Middle frontal gyrus (tissue), 1 donor: ENCODE measurements around the gene GATAD2B.
A peak's percentile ranks its signal among the peaks of the same experiment; 100 is the strongest.

Source experiments
- DNase-seq: peaks from one replicate; pipeline ENCODE4 v3.0.0-alpha.2; 2015; ENCODE audit warnings: low spot score; ENCODE audit errors: extremely low spot score

Gene GATAD2B

DNA sequence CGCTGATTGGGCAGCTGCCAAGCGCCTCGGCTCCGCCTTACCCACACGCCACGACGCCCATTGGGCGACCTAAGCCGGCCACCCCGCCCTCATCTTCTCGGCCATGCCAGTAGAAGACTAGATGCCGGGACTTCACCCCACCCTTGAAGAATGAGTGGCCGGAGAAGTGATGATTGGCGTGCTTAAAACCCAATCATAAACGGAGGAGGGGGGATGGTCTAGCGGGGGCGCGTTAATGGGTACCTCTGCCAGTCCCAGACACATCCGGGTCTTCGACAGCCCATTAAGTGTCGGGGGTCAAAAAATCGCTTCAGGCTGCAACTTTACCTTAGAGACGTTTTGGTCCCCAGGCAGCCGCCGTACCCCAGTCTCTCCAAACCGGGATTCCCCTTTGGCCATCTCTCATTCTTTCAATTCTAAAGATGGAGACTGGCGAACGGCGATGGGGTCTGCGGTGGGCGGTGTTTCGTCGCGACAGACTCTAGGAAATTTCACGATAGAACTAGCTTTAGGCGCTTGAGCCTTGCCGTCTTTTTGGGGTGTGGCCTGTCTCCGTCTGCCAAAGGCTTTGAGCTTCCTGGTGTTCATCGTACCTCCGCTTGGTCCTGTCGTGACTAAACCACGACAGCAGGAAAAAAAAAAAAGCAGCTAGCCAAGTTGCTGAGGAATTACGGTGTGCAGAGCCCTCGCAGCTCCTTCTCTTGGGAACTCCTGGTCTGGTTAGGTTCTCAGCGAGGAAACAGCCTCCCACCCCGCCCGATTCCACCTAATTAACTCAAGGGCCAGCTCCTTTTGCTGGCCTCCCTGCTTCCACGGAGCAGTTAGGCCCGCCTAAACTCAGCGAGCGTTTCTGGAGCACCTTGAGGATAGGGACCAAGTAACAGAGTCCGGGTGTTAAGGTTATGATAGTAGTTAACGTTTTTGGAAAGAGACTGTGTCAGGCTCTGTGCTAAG, at the start of gene GATAD2B:
TSS of gene GATAD2B (minus strand) at position 1 of the 954 bp plus-strand sequence. CDS start 94,625 bp downstream, outside the sequence.
- DNase-seq: peak; percentile 98

DNA sequence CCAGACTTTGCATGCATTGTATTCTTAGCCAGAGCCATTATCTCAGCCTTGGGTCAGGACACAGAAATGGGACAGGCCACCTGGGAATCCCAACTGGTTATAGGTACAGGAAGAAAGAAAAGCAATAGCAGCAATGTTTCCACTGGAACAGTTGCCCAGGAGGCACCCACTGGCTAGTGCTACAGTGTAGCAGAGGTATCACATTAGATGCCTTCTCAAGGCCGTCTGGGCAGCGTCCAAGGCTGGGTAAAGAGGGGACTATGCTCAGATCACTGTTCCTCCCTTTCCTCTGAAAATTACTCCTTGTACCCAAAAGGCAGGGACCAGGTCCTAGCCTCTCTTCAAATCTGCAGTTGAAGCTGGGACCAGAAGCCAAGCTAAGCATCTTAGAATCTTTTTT, 47.6 kb upstream of the GATAD2B start:
- DNase-seq: no peak

DNA sequence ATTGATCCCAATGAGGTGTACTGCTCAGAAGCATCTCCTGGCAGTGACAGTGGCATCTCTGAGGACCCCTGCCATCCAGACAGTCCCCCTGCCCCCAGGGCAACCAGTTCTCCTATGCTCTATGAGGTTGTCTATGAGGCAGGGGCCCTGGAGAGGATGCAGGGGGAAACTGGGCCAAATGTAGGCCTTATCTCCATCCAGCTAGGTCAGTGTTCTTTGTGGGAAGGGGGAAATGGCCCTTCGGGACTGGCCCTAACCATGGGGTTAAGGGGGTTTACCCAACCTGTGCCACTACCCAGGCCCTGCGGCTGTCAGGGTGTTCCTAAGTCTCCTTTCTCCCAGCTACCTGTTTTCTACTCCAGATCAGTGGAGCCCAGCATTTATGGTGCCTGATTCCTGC, 46.2 kb upstream of the GATAD2B start:
- no peak for DNase-seq

DNA sequence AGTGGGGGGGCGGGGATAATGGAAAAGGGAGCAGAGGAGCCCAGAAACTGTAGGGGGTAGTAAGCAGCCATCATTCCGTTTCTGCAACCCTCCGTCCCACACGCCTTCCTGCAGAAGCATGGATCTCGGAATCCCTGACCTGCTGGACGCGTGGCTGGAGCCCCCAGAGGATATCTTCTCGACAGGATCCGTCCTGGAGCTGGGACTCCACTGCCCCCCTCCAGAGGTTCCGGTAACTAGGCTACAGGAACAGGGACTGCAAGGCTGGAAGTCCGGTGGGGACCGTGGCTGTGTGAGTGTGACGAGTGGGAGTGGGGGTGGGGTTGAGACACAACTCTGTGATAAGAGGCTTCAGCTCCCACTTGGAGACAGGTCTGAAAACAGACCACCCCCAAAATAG, 45.6 kb upstream of the GATAD2B start:
- no peak for DNase-seq

DNA sequence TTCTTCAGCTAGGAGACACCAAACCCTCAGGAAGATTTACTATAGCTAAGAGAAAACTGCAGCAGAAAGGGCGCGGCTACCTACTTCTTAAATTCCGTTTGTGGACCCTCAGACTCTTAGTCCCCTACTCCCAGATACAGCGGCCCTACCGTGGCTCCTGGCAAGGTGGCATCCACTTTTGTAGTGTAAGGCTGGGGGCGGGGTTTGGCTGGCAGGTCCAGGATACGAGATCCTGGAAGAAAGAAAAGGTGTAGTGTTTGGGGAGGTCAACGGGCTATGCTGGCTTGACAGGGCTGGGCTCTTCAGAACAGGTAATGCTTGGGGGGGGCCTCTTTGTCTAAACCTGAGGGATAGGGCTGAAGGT, 45.2 kb upstream of the GATAD2B start:
- no peak for DNase-seq

DNA sequence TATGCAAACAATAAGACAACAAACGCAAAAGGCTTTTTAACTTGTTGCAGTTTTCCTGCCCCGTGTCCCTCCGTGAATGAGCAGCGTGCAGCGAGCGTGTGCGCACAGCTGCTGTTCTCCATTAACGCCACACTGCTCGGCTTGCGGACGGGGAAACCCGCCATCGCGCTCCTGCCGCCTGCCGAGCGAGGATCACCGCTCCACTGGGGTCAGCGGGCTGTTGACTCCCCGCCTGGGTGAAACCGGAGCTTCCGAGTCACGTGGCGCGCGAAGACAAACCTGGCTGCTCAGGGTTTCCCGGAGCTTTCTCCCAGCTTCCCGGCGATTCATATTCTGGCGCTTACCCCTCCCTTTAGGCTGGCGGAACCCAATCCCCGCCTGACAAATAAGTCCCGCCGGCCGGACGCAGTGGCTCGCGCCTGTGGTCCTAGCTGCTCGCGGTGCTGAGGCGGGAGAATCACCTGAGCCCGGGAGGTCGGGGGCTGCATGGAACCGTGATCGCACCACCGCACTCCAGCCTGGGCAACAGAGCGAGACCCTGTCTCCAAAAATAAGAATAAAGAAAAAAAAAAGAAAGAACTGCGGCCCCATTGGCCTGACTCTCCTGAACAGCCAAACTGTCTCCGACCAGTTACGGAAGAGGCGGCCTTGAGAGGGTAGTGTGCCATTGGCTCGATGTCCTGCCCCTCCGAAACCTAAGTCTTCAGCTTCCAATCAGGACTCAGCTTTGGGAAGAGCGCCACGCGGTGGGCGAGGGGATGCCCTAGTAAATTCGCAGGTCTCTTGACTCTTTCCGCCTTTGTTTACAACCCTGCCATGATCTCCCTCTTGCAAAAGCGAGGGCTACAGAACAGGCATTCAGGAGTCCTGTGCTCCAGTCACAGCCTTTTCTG, 44.6 kb upstream of the GATAD2B start, which contains the start of gene CREB3L4:
TSS of gene CREB3L4 (plus strand) at position 796 of the 893 bp plus-strand sequence. CDS start 624 bp downstream, outside the sequence.
- peak; percentile 97 for DNase-seq

DNA sequence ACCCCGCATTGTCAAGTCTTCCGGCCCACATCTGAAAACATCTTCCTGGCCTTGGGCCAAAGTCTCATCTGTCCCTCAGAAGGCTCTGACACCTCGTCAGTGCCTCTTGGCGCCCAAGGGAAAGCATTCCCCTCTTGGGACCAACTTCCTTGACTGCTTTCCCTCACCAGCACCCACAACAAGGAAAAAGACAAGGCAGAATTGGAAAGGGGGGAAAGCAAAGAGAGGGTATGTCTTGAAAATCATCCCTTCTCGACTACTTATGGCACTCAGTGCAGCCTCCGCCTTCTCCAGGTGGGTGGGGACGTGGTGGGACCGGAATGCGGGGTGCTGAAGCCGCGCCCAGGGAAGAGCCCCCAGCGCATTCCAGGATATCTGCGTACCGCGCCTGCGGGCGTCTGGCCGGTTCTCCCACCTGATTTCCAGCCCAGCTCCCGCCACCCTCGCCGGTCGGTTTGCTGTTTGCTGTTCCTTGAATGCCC, 41.1 kb upstream of the GATAD2B start:
- DNase-seq: no peak

DNA sequence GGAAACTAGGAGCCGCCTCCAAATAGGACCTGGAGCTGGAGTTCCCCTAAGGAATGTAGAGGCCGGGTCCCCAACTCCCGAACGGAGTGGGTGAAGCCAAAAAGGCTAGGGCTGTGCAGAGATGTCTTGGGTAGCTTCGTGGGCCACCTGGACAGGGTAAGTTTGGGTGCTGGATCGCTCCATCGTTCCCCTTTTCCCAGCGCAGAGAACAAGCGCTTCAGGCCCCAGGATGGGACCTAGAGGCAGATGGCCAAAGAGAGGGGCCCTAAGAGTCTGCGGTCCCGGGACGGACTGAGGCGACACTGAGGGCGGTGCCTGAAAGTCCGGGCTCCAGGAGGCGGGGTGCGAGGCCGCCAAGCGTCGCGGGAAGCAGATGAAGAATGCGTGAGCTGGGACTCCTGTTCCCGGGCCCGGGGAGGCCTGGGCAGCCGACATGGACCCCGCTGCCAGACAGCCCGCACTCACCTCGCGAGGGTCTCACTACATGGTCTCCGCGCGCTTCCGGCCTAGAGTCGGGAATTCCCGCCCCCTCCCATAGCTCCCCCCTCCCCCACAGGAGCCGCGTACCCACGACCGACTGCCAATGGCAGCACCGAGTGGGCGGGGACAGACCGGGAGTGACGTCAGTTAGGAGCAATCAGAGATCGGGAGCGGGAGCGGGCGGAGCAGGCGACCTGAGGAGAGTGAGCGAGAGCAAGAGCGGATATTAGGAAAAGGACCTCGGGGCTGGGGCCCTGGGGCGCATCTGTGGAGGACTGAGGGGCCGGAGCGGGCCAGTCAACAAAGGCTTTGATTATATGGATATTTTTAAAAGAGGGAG, 40.5 kb upstream of the GATAD2B start, which contains the start of gene SLC39A1:
TSS of gene SLC39A1 (minus strand) at position 508 of the 820 bp plus-strand sequence. CDS start 822 bp downstream, outside the sequence.
- peak; percentile 96 for DNase-seq

DNA sequence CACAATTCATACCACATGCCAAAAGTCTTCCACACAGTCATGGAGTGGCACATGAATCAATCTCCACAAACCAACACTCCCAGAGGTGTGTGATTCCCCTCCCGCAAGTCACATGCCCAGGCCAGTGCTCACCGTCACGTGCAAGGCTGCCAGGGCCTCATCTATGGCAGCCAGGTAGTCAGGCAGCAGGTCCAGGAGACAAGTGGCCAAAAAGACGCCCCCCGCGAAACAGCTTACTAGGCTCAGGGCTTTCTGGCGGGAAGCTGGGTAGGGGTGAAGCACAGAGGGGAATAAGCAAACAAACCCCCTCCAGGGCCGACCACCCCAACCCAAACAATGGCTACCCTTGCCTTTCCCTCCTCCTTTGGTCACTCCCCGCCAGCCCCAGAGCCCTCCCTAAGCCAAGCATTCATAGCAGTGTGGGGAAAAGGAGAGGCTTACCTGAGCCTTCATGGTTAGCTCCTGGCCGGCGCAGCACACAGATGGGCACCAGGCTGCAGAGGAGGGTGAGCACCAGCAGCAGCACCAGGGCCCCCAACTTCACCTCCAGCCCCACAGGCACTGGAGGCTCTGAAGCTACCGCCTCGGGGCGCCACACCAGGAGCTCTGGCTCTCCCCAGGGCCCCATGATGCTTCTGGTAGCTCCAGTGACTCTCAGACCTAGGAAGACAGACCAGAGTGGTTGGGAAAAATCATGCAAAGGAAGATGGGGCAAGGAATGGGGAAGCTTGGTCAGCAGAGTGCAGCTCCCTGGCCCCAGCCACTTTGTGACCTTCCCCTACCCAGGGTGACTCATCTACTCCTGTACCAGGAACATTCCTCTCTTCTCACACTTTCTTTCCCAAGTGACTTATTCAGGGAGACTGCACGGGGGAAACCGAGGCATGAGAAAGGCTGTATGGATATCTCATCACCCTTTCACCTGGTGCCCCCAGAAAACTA, 39.6 kb upstream of the GATAD2B start:
- no peak for DNase-seq

DNA sequence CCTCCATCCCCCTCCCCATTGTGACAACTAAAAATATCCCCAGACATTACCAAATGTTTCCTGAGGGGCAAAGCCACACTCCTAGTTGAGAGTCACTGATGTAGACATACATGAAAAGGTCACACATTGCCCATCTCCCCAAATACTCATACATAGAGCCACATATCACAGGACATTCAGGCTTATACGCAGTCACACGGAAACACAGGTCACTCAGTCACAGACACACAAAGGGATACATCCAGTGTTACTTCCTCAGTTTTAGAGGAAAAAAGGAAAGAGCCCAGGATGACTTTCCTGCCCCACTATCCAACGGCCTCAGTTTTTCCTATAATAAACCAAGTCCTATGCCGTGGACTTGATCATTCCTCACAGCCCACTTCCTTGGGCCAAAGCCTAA, 38.6 kb upstream of the GATAD2B start:
- no peak for DNase-seq

DNA sequence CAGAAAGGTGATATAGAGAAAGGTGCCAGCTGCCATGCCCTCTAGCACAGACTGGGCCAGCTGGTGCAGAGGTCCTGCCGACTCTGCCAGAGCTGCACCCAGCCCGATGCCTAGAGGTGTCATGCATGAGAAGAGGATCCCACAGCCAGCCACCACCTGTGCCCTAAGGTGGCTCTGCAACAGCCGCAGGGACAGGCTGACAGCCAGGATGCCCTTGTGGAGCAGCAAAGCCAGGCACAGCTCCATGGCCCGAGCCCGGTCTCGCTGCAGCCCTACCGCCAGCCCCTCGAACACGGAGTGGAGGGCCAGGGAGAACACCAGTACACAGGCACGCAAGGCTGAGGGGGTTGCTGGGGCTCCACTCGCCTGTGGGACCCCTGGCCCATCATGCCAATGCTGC, 37.4 kb upstream of the GATAD2B start:
- DNase-seq: no peak

DNA sequence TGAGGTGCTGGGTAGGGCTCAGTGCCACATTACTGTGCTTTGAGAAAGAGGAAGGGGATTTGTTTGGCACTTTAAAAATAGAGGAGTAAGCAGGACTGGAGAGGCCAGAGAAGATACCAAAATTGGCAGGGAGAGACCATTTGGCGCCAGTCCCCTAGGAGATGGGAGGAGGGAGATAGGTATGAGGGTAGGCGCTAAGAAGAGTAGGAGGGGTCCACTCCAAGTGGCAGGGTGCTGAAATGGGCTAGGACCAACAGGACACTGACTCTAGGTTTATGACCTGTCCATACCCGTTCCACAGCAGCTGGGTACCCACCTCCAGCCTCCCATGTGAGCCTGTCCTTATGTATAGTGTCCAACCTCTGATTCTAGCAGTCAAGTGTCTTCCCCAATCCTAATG, 36.7 kb upstream of the GATAD2B start:
- DNase-seq: no peak

DNA sequence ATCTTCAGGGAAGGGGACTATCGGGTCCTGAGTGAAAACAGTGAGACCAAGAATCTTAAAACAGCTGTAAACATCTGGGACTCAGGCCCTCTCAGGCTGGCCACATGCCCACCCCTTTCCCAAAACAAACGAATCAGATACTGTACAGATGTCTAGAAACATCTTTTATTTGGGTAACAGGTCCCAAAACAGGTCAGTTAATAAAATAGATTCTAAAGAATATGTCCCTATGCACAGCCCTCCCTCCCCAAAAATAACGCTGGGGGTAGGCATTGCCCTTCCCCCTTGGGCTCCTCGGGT, 36.1 kb upstream of the GATAD2B start:
- DNase-seq: no peak

DNA sequence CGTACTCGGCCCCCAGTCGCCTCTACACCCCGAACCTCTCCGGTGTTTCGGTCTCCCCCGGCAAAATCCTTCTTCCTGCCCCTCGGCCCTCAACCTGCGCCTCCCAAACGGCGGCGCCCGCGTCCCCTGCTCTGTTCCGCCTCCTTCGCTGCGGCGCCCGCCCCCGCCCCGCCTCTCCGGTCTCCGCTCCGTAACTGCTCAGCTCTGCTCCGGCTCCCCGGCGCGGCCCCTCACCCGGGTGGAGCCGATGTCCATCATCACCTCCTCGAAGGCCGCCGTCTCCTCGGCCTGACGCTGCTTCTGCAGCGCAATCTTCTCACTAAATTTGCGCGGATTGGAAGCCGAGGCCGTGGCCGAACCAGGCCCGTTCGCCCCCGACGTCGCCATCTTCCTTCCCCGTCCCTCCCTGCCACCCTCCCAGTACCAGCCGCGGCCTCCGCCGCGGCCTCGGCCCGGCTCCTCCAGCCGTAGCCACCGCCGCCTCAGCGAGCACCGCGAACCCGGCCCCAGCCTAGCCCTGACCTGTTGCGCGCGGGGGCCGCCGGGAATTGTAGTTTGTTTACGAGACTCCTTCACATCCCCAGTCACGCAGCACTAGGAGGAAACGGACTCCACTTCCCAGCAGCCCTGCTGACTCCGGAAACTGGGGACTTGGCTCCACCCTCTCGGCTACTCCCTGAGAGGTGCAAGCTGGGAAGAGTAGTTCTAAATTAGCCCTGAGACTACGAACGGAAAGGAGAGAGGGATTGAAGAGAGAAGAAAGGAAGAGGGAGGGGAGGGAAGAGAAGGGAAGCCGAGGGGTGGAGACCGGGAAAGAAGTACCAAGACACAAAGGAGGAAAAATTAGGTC, 35.6 kb upstream of the GATAD2B start, which contains the start of gene CRTC2:
TSS of gene CRTC2 (minus strand) at position 502 of the 850 bp plus-strand sequence. CDS start at position 387, 115 bp downstream.
- DNase-seq: peak; percentile 98

DNA sequence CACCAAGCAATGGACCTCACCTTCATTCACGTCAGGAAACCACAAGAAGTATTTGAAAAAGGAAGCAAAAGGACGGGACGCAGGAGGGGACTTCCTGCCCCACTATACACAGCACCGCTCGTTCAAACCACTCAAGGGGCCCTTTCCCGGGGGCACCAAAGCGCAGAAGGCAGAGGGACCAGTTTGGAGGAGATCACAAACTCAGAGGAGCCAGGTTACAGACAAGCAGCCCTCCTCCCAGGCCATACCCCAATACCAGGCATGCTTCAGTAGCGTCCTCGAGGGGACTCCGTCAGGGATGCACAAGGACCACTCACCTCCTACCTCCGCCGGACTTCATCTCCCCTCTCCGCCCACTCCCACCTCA, 35.0 kb upstream of the GATAD2B start:
- no peak for DNase-seq

DNA sequence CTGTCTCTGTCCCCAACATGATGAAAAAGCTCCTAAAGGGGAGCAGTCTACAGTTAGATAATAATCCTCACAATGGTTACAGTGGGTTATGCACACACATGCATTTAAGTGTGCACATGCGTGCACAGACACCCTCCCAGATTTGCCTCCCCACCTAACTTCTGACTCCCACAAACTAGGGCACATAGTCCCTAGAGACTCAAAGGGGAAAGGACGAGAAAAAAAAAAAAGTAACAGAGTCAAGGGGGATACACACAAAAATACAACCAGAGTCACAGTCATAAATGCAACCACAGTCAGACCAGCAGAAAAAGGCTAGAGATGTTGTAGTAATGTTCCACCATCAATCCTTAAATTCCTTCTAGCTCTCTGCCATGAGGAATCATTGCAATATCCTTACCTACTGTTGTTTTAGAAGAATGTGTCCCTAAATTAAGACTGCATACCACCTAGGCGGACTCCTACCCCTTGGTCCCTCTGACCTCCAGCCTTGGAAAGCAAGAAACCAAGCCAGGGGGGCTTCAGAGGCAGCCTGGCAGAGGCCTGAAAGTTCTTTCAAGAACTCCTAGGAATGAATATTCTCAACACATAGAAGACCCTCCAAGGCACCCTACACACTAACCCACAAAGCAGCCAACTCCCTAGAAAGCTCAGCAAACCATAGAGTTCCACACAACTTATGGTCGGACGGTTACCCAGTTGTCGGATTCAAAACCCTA, 34.4 kb upstream of the GATAD2B start:
- no peak for DNase-seq

DNA sequence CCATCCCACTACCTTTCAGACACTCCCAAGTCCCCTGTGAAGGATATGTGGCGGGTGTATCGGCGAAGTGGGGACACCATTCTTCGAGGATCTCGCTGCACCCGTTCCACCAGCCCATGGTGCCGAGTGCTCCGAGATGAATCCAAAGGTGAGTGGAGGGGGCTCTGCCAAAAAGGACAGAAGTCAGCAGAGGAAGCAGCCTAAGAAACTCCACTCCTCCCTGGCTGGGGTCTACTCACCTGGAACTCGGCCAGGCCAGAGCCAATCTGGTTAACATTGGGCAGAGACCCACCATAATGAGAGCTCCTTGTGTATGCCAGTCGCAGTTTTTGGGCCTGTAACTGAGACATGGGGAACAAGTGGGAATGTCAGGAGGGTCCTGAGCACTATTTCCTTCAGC, 32.1 kb upstream of the GATAD2B start:
- no peak for DNase-seq

DNA sequence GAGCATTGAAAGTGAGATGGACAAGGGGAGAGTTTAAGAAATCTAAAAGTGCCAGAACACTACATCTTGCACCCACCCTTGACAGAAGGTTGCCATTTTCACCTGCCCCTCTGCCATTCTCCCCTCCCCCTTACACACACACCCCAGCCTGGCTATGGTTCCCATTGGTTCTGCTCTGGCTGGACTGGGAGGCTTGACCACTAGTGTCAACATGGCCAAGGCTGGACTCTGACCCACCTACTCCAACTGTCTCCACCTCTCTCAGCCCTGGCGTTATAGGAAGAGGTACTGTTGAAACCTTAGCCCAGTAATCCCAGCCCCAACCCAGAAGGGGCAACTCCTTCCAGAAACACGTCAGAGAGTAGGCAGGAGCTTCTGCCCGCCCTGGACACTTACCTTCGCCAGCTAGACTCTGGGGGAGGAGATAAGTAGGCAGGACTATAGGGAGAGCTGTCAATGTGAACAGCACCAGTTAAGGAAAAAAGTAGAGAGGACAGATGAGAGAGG, 31.1 kb upstream of the GATAD2B start:
- no peak for DNase-seq
